Measurements from ENCODE around the gene MLXIP.

DNA sequence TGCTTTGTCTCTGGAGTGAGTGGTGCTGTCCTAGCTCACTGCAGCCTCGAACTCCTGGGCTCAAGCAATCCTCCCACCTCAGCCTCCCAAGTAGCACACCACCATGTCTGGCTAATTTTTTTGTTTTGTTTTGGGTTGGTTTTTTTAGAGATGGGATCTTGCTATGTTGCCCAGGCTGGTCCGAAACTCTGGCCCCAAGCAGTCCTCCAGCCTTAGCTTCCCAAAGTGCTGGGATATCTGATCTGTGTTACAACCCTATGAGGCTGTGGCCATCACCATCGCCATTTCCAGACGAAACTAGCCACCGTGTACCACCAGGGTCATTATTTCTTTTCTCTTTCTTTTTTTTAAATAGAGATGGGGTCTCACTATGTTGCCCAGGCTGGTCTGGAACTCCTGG, 92.8 kb downstream of the MLXIP start:
- no peak for TF ChIP-seq EZH2phosphoT487 (conservative IDR thresholded peaks at IDR 0.05; ENCODE audit: low read length)
- TF ChIP-seq, protein P1, sequence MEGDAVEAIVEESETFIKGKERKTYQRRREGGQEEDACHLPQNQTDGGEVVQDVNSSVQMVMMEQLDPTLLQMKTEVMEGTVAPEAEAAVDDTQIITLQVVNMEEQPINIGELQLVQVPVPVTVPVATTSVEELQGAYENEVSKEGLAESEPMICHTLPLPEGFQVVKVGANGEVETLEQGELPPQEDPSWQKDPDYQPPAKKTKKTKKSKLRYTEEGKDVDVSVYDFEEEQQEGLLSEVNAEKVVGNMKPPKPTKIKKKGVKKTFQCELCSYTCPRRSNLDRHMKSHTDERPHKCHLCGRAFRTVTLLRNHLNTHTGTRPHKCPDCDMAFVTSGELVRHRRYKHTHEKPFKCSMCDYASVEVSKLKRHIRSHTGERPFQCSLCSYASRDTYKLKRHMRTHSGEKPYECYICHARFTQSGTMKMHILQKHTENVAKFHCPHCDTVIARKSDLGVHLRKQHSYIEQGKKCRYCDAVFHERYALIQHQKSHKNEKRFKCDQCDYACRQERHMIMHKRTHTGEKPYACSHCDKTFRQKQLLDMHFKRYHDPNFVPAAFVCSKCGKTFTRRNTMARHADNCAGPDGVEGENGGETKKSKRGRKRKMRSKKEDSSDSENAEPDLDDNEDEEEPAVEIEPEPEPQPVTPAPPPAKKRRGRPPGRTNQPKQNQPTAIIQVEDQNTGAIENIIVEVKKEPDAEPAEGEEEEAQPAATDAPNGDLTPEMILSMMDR (IDR thresholded peaks at IDR 0.05; ENCODE audit: insufficient read depth, low read length, poor library complexity, severe bottlenecking), result no peak
